Measurements from ENCODE around the gene PLA2G2A.

Gene PLA2G2A

GRCh38 chr1:19975423-19976193 is 3.8 kb downstream of the PLA2G2A start:
- Histone ChIP-seq H3K27me3 (replicated peaks; ENCODE audit: control insufficient read depth, insufficient read depth, low read length, poor library complexity, severe bottlenecking) (no peaks in the 10 kb centered on the region), H3K9me3 (ENCODE audit: control insufficient read depth, low read length) (no peaks in the 10 kb centered on the region), H3K4me1 (ENCODE audit: control insufficient read depth, insufficient read depth, low read length, poor library complexity, severe bottlenecking) (no peaks in the 10 kb centered on the region), H3K4me3 (ENCODE audit: insufficient read depth, low read depth, low read length, poor library complexity, severe bottlenecking) (no peak overlapping the region), H3K36me3 (ENCODE audit: control insufficient read depth, insufficient read depth, low read length) (no peaks in the 10 kb centered on the region), H3K27ac (ENCODE audit: insufficient read depth, low read length, poor library complexity, severe bottlenecking) (no peak overlapping the region)
- no peak for DNase-seq

DNA sequence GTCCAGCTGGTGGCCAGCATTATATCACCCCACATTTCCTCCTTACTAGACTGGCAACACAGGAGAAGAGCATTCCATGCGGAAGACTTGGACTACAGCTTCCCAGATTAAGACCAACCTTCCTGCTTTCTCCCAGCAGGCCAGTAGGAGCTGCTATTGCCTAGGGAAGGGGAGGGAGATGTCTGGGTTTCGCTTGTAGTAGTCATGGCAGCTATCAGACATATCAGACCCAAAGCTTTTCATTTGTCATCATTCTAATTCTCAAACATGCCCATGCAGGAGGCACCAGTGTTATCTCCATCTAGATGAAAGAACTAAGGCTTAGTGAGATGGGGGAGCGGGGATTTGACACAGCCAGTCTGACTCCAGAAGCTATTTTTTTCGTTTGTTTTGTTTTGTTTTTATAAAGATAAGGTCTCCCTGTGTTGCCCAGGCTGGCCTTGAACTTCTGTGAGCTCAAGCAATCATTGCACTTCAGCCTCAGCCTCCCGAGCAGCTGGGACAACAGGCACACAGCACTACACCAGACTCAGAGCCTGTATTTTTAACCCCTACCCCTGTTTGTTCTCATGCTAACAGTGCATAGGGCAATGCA is 4.5 kb downstream of the PLA2G2A start:
- no peak for DNase-seq
- H3K27me3 ChIP-seq (replicated peaks; ENCODE audit: control insufficient read depth, insufficient read depth, low read length, poor library complexity, severe bottlenecking): no peaks in the 10 kb centered on the region
- no peak overlapping the region for H3K27ac ChIP-seq (ENCODE audit: insufficient read depth, low read length, poor library complexity, severe bottlenecking)
- H3K4me3 ChIP-seq (ENCODE audit: insufficient read depth, low read depth, low read length, poor library complexity, severe bottlenecking): no peak overlapping the region
- H3K36me3 ChIP-seq (ENCODE audit: control insufficient read depth, insufficient read depth, low read length): no peaks in the 10 kb centered on the region
- H3K4me1 ChIP-seq (ENCODE audit: control insufficient read depth, insufficient read depth, low read length, poor library complexity, severe bottlenecking): no peaks in the 10 kb centered on the region
- no peaks in the 10 kb centered on the region for H3K9me3 ChIP-seq (ENCODE audit: control insufficient read depth, low read length)

DNA sequence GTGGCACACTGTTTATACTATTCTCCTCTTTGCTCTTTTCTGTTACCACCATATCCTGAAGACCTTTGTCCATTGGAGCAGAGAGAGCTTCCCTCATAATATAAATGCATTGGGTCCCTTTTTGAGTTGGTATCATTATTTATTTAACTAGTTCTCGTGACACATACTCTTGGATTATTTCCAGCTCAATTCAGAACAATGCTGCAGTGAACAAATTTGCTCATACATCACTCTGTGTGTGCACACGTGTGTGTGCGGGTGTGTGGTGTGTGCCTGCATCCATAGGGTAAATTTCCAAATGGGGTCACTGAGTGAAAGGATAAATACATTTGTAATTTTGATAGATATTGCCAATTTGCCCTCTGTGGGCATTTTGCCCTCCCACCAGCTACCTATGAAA is 5.8 kb downstream of the PLA2G2A start:
- Histone ChIP-seq H3K27ac (ENCODE audit: insufficient read depth, low read length, poor library complexity, severe bottlenecking) (no peak overlapping the region), H3K4me3 (ENCODE audit: insufficient read depth, low read depth, low read length, poor library complexity, severe bottlenecking) (no peak overlapping the region), H3K36me3 (ENCODE audit: control insufficient read depth, insufficient read depth, low read length) (no peaks in the 10 kb centered on the region), H3K9me3 (ENCODE audit: control insufficient read depth, low read length) (no peaks in the 10 kb centered on the region), H3K27me3 (replicated peaks; ENCODE audit: control insufficient read depth, insufficient read depth, low read length, poor library complexity, severe bottlenecking) (no peaks in the 10 kb centered on the region), H3K4me1 (ENCODE audit: control insufficient read depth, insufficient read depth, low read length, poor library complexity, severe bottlenecking) (no peaks in the 10 kb centered on the region)
- DNase-seq: no peak

DNA sequence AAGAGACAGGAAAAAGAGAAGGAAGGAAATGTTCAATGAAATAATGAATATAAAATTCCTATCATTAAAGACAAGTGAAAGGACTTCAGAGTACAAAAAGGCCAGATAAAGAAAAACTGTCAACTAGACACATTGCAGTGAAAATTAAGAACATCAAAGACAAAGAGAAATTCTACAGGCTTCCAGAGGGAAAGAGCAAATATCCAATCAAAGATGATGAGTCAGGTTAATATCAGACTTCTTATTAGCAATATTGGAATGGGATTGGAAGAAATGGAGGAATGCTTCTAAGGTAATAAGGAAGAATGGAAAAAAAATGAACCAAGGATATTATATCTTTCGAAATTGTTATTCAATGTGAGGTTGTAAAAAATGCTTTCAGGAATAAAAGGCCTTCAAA is 7.8 kb downstream of the PLA2G2A start:
- H3K27ac ChIP-seq (ENCODE audit: insufficient read depth, low read length, poor library complexity, severe bottlenecking): no peak overlapping the region
- DNase-seq: no peak
- H3K9me3 ChIP-seq (ENCODE audit: control insufficient read depth, low read length): no peaks in the 10 kb centered on the region
- H3K36me3 ChIP-seq (ENCODE audit: control insufficient read depth, insufficient read depth, low read length): no peaks in the 10 kb centered on the region
- H3K4me1 ChIP-seq (ENCODE audit: control insufficient read depth, insufficient read depth, low read length, poor library complexity, severe bottlenecking): no peaks in the 10 kb centered on the region
- H3K4me3 ChIP-seq (ENCODE audit: insufficient read depth, low read depth, low read length, poor library complexity, severe bottlenecking): no peak overlapping the region
- H3K27me3 ChIP-seq (replicated peaks; ENCODE audit: control insufficient read depth, insufficient read depth, low read length, poor library complexity, severe bottlenecking): no peaks in the 10 kb centered on the region

GRCh38 chr1:19969898-19970660 is 9.3 kb downstream of the PLA2G2A start:
- Histone ChIP-seq H3K9me3 (ENCODE audit: control insufficient read depth, low read length) (no peaks in the 10 kb centered on the region), H3K4me1 (ENCODE audit: control insufficient read depth, insufficient read depth, low read length, poor library complexity, severe bottlenecking) (no peaks in the 10 kb centered on the region), H3K27me3 (replicated peaks; ENCODE audit: control insufficient read depth, insufficient read depth, low read length, poor library complexity, severe bottlenecking) (no peaks in the 10 kb centered on the region), H3K36me3 (ENCODE audit: control insufficient read depth, insufficient read depth, low read length) (no peaks in the 10 kb centered on the region), H3K27ac (ENCODE audit: insufficient read depth, low read length, poor library complexity, severe bottlenecking) (no peak overlapping the region), H3K4me3 (ENCODE audit: insufficient read depth, low read depth, low read length, poor library complexity, severe bottlenecking) (no peak overlapping the region)
- no peak for DNase-seq

DNA sequence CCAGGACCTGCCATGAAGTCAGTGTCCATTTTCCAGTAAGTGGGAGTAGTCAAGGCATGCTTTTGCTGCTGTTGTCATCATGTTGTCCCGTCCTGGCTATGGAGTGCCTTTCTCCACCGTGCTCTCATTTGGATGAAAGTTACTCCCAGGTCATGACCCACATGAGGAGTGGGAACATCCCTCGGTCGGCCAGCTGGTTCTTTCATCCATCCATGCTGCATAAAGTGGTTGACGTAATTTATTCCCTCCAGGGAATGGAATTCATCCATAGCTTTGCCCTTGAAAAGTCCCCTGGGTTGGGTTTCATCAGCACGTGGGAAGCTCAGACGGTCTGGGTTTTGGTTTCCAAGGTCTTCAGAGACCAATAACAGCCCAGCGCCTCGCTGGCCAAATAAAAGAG is 11.6 kb downstream of the PLA2G2A start:
- Histone ChIP-seq H3K36me3 (ENCODE audit: control insufficient read depth, insufficient read depth, low read length) (no peaks in the 10 kb centered on the region), H3K27ac (ENCODE audit: insufficient read depth, low read length, poor library complexity, severe bottlenecking) (no peak overlapping the region)
- no peak for DNase-seq

GRCh38 chr1:19964542-19964941 is 14.9 kb downstream of the PLA2G2A start:
- Histone ChIP-seq H3K27me3 (replicated peaks; ENCODE audit: control insufficient read depth, insufficient read depth, low read length, poor library complexity, severe bottlenecking) (no peaks in the 10 kb centered on the region), H3K4me1 (ENCODE audit: control insufficient read depth, insufficient read depth, low read length, poor library complexity, severe bottlenecking) (no peaks in the 10 kb centered on the region), H3K9me3 (ENCODE audit: control insufficient read depth, low read length) (no peaks in the 10 kb centered on the region), H3K27ac (ENCODE audit: insufficient read depth, low read length, poor library complexity, severe bottlenecking) (no peak overlapping the region), H3K36me3 (ENCODE audit: control insufficient read depth, insufficient read depth, low read length) (no peaks in the 10 kb centered on the region), H3K4me3 (ENCODE audit: insufficient read depth, low read depth, low read length, poor library complexity, severe bottlenecking) (no peak overlapping the region)
- DNase-seq: no peak

More for the DNA sequence above, 11.6 kb downstream of the PLA2G2A start:
- H3K4me3 ChIP-seq (ENCODE audit: insufficient read depth, low read depth, low read length, poor library complexity, severe bottlenecking): no peak overlapping the region
- no peaks in the 10 kb centered on the region for H3K9me3 ChIP-seq (ENCODE audit: control insufficient read depth, low read length)
- H3K27me3 ChIP-seq (replicated peaks; ENCODE audit: control insufficient read depth, insufficient read depth, low read length, poor library complexity, severe bottlenecking): no peaks in the 10 kb centered on the region
- H3K4me1 ChIP-seq (ENCODE audit: control insufficient read depth, insufficient read depth, low read length, poor library complexity, severe bottlenecking): no peaks in the 10 kb centered on the region

DNA sequence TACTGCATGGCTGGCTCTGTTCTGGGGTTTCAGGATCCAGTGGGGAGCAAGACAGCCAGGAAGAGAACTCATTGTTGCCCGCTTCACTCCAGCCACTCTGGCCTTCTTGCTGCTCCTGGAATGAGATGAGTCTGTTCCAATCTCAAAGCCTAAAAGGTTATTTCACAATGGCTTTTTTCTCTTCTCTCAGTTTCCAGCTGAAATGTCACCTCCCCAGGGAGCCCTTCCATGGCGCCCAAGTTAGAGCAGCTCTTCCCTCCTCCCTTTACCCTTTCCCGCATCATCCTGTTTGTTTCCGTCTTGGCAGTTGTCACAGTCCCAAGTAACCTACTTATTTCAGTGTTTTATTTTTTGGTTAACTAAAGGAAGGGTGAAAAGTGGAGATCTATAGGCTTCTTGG is 15.8 kb downstream of the PLA2G2A start:
- Histone ChIP-seq H3K36me3 (ENCODE audit: control insufficient read depth, insufficient read depth, low read length) (no peaks in the 10 kb centered on the region), H3K4me1 (ENCODE audit: control insufficient read depth, insufficient read depth, low read length, poor library complexity, severe bottlenecking) (no peaks in the 10 kb centered on the region), H3K27me3 (replicated peaks; ENCODE audit: control insufficient read depth, insufficient read depth, low read length, poor library complexity, severe bottlenecking) (no peaks in the 10 kb centered on the region), H3K4me3 (ENCODE audit: insufficient read depth, low read depth, low read length, poor library complexity, severe bottlenecking) (no peak overlapping the region), H3K27ac (ENCODE audit: insufficient read depth, low read length, poor library complexity, severe bottlenecking) (no peak overlapping the region), H3K9me3 (ENCODE audit: control insufficient read depth, low read length) (no peaks in the 10 kb centered on the region)
- no peak for DNase-seq

GRCh38 chr1:19960591-19960990 is 18.8 kb downstream of the PLA2G2A start:
- H3K36me3 ChIP-seq (ENCODE audit: control insufficient read depth, insufficient read depth, low read length): no peaks in the 10 kb centered on the region
- H3K9me3 ChIP-seq (ENCODE audit: control insufficient read depth, low read length): no peaks in the 10 kb centered on the region
- no peaks in the 10 kb centered on the region for H3K27me3 ChIP-seq (replicated peaks; ENCODE audit: control insufficient read depth, insufficient read depth, low read length, poor library complexity, severe bottlenecking)
- H3K4me1 ChIP-seq (ENCODE audit: control insufficient read depth, insufficient read depth, low read length, poor library complexity, severe bottlenecking): no peaks in the 10 kb centered on the region
- no peak overlapping the region for H3K27ac ChIP-seq (ENCODE audit: insufficient read depth, low read length, poor library complexity, severe bottlenecking)
- no peak for DNase-seq
- no peak overlapping the region for H3K4me3 ChIP-seq (ENCODE audit: insufficient read depth, low read depth, low read length, poor library complexity, severe bottlenecking)

DNA sequence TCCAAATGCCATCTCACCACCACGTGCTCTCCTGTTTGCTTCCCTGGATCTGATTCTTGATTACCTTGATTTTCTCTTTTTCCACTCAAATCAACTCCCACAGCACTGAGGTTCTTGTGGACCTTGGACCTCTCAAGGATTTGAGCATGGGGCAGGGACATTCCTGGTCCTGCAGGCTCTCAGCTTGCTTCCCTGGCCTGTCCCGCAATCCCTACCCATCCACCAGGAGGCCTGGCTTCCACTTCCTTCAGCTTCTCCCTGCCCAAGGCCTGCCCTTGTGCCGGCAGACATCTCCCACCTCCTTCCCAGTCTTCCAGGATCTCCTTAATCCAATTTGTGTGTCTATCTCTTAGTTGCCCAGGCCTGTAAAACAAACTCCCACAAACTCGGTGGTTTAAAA is 21.6 kb downstream of the PLA2G2A start:
- Histone ChIP-seq H3K27me3 (replicated peaks; ENCODE audit: control insufficient read depth, insufficient read depth, low read length, poor library complexity, severe bottlenecking) (no peaks in the 10 kb centered on the region), H3K9me3 (ENCODE audit: control insufficient read depth, low read length) (no peaks in the 10 kb centered on the region), H3K36me3 (ENCODE audit: control insufficient read depth, insufficient read depth, low read length) (no peaks in the 10 kb centered on the region), H3K4me1 (ENCODE audit: control insufficient read depth, insufficient read depth, low read length, poor library complexity, severe bottlenecking) (no peaks in the 10 kb centered on the region), H3K4me3 (ENCODE audit: insufficient read depth, low read depth, low read length, poor library complexity, severe bottlenecking) (no peak overlapping the region), H3K27ac (ENCODE audit: insufficient read depth, low read length, poor library complexity, severe bottlenecking) (no peak overlapping the region)
- DNase-seq: no peak
